HEK293 (cell line): ENCODE results near the gene LMAN1L.

ENCODE experiments used
- AEBP2 ChIP-seq: fragments of 450-650 bp; formaldehyde crosslinking; IDR thresholded peaks from 2 replicates; pipeline ENCODE4 v1.5.1; 2016; ENCODE audit warnings: missing biosample characterization, missing genetic modification characterization, borderline replicate concordance
- BCL11A ChIP-seq: fragments of 450-650 bp; formaldehyde crosslinking; IDR thresholded peaks from 2 replicates; pipeline ENCODE4 v1.5.1; 2016; ENCODE audit warnings: low read depth, missing biosample characterization, missing genetic modification characterization
- BCL6B ChIP-seq: fragments of 450-650 bp; formaldehyde crosslinking; IDR thresholded peaks from 2 replicates; pipeline ENCODE4 v1.5.1; 2017; ENCODE audit warnings: missing biosample characterization, missing genetic modification characterization
- HIC1 ChIP-seq: fragments of 450-650 bp; formaldehyde crosslinking; IDR thresholded peaks from 2 replicates; pipeline ENCODE4 v1.5.1; 2016; ENCODE audit warnings: missing biosample characterization, missing genetic modification characterization
- KLF16 ChIP-seq: fragments of 450-650 bp; formaldehyde crosslinking; IDR thresholded peaks from 2 replicates; pipeline ENCODE4 v1.5.1; 2017; ENCODE audit warnings: missing biosample characterization, missing genetic modification characterization
- KLF9 ChIP-seq: fragments of 450-650 bp; formaldehyde crosslinking; IDR thresholded peaks from 2 replicates; pipeline ENCODE4 v1.5.1; 2016; ENCODE audit warnings: missing biosample characterization, missing genetic modification characterization, low read depth
- RBAK ChIP-seq: fragments of 450-650 bp; formaldehyde crosslinking; IDR thresholded peaks from 2 replicates; pipeline ENCODE4 v1.5.1; 2016; ENCODE audit warnings: missing biosample characterization, missing genetic modification characterization
- SCRT2 ChIP-seq: fragments of 450-650 bp; formaldehyde crosslinking; IDR thresholded peaks from 2 replicates; pipeline ENCODE4 v1.5.1; 2016; ENCODE audit warnings: missing biosample characterization, missing genetic modification characterization
- ZBTB26 ChIP-seq: fragments of 450-650 bp; formaldehyde crosslinking; optimal IDR thresholded peaks from 2 replicates; pipeline ENCODE3; 2016; ENCODE audit warnings: missing biosample characterization, mild to moderate bottlenecking, missing genetic modification characterization
- ZFHX2 ChIP-seq: fragments of 450-650 bp; formaldehyde crosslinking; conservative IDR thresholded peaks from 2 replicates; pipeline ENCODE4 v1.5.1; 2016; ENCODE audit warnings: missing biosample characterization, missing genetic modification characterization
- ZFP3 ChIP-seq: fragments of 450-650 bp; formaldehyde crosslinking; IDR thresholded peaks from 2 replicates; pipeline ENCODE4 v1.5.1; 2016; ENCODE audit warnings: low read depth, missing biosample characterization, missing genetic modification characterization
- ZNF10 ChIP-seq: fragments of 450-650 bp; formaldehyde crosslinking; IDR thresholded peaks from 2 replicates; pipeline ENCODE4 v1.5.1; 2017; ENCODE audit warnings: missing biosample characterization, missing genetic modification characterization
- ZNF138 ChIP-seq: fragments of 450-650 bp; formaldehyde crosslinking; IDR thresholded peaks from 2 replicates; pipeline ENCODE4 v1.5.1; 2016; ENCODE audit warnings: missing biosample characterization, missing genetic modification characterization, borderline replicate concordance
- ZNF175 ChIP-seq: fragments of 450-650 bp; formaldehyde crosslinking; IDR thresholded peaks from 2 replicates; pipeline ENCODE4 v1.5.1; 2016; ENCODE audit warnings: missing biosample characterization, missing genetic modification characterization
- ZNF211 ChIP-seq: fragments of 450-650 bp; formaldehyde crosslinking; IDR thresholded peaks from 2 replicates; pipeline ENCODE4 v1.5.1; 2016; ENCODE audit warnings: low read depth, missing biosample characterization, missing genetic modification characterization
- ZNF416 ChIP-seq: fragments of 450-650 bp; formaldehyde crosslinking; IDR thresholded peaks from 2 replicates; pipeline ENCODE4 v1.5.1; 2016; ENCODE audit warnings: missing biosample characterization, missing genetic modification characterization
- ZNF488 ChIP-seq: fragments of 450-650 bp; formaldehyde crosslinking; IDR thresholded peaks from 2 replicates; pipeline ENCODE4 v1.5.1; 2016; ENCODE audit warnings: missing biosample characterization, missing genetic modification characterization
- ZNF513 ChIP-seq: fragments of 450-650 bp; IDR thresholded peaks from 2 replicates; pipeline ENCODE4 v1.5.1; 2018; ENCODE audit warnings: missing biosample characterization, missing genetic modification characterization
- ZNF529 ChIP-seq: fragments of 450-650 bp; formaldehyde crosslinking; IDR thresholded peaks from 2 replicates; pipeline ENCODE4 v1.5.1; 2017; ENCODE audit warnings: missing genetic modification characterization, missing biosample characterization; ENCODE audit not compliant: insufficient replicate concordance
- ZNF571 ChIP-seq: fragments of 450-650 bp; formaldehyde crosslinking; IDR thresholded peaks from 2 replicates; pipeline ENCODE4 v1.5.0; 2017; ENCODE audit warnings: missing biosample characterization, missing genetic modification characterization
- ZNF580 ChIP-seq: fragments of 450-650 bp; formaldehyde crosslinking; IDR thresholded peaks from 2 replicates; pipeline ENCODE4 v1.5.1; 2016; ENCODE audit warnings: missing biosample characterization, missing genetic modification characterization
- ZNF621 ChIP-seq: fragments of 450-650 bp; formaldehyde crosslinking; IDR thresholded peaks from 2 replicates; pipeline ENCODE4 v1.5.1; 2017; ENCODE audit warnings: missing biosample characterization, missing genetic modification characterization
- ZNF639 ChIP-seq: fragments of 450-650 bp; formaldehyde crosslinking; IDR thresholded peaks from 2 replicates; pipeline ENCODE4 v1.5.1; 2016; ENCODE audit warnings: missing biosample characterization, missing genetic modification characterization
- ZNF785 ChIP-seq: fragments of 450-650 bp; formaldehyde crosslinking; IDR thresholded peaks from 2 replicates; pipeline ENCODE4 v1.5.1; 2016; ENCODE audit warnings: missing biosample characterization, missing genetic modification characterization
- ZNF792 ChIP-seq: fragments of 450-650 bp; formaldehyde crosslinking; IDR thresholded peaks from 2 replicates; pipeline ENCODE4 v1.5.1; 2016; ENCODE audit warnings: missing biosample characterization, missing genetic modification characterization
- ZNF830 ChIP-seq: fragments of 450-650 bp; IDR thresholded peaks from 2 replicates; pipeline ENCODE4 v1.5.0; 2018; ENCODE audit warnings: missing biosample characterization, missing genetic modification characterization, low read depth, mild to moderate bottlenecking, moderate library complexity
- ZSCAN4 ChIP-seq: fragments of 450-650 bp; formaldehyde crosslinking; IDR thresholded peaks from 2 replicates; pipeline ENCODE4 v1.5.1; 2017; ENCODE audit warnings: missing biosample characterization, missing genetic modification characterization

Gene LMAN1L

GRCh38 chr15:74787251-74788041 is 25.2 kb upstream of the LMAN1L start (continued):
- peak; percentile 83 for TF ChIP-seq ZNF513 (tag by site-specific recombination)
- no peak for TF ChIP-seq ZNF175
- TF ChIP-seq ZBTB26: peak; percentile 30
- no peak for TF ChIP-seq ZNF529 (tag by site-specific recombination)
- no peak for TF ChIP-seq ZNF830
- no peak for TF ChIP-seq RBAK (tag by site-specific recombination)
- TF ChIP-seq SCRT2: no peak
- no peak for TF ChIP-seq ZNF785 (tag by site-specific recombination)
- TF ChIP-seq ZSCAN4 (tag by site-specific recombination): peak; percentile 65; the same call in 1 of the 2 replicates
- TF ChIP-seq HIC1: no peak
- TF ChIP-seq ZNF211: no peak
- no peak for TF ChIP-seq ZNF138 (tag by site-specific recombination)
- no peak for TF ChIP-seq ZNF621 (tag by site-specific recombination)
- no peak for TF ChIP-seq ZNF792 (tag by site-specific recombination)
- no peak for TF ChIP-seq ZFP3 (tag by site-specific recombination)
- TF ChIP-seq ZNF639 (tag by site-specific recombination): no peak
- TF ChIP-seq ZNF580: no peak; the same call in 1 of the 2 replicates
- no peak for TF ChIP-seq ZNF571 (tag by site-specific recombination)
- no peak for TF ChIP-seq BCL11A (tag by site-specific recombination)
- TF ChIP-seq KLF16: no peak
- no peak for TF ChIP-seq ZNF488 (tag by site-specific recombination)
- TF ChIP-seq BCL6B: no peak
- TF ChIP-seq ZNF416: no peak
- TF ChIP-seq ZFHX2 (tag by site-specific recombination): 0 out of 2 replicates have a peak, but pooled peaks have one; percentile 91
- TF ChIP-seq KLF9 (tag by site-specific recombination): no peak
- TF ChIP-seq AEBP2 (tag by site-specific recombination): no peak
- TF ChIP-seq ZNF10 (tag by site-specific recombination): no peak
